Measurements from ENCODE around the gene POU4F2.

The POU4F2 gene

GRCh38 chr4:146638786-146639505, at the start of gene POU4F2:
TSS of gene POU4F2 (plus strand) at chr4:146638893. CDS start at chr4:146639141, 248 bp downstream.
- DNase-seq (ENCODE audit: low spot score) (no peak), FAIRE-seq (no peak)

- no peak for FAIRE-seq
- no peak for DNase-seq (ENCODE audit: low spot score)
Observed at GRCh38 chr4:146590801-146591200, 47.9 kb upstream of the POU4F2 start.

GRCh38 chr4:146592019-146592418, 46.7 kb upstream of the POU4F2 start:
- DNase-seq (ENCODE audit: low spot score) (no peak), FAIRE-seq (no peak)

- DNase-seq (ENCODE audit: low spot score) (no peak), FAIRE-seq (no peak)
Observed at GRCh38 chr4:146632770-146633470, 5.8 kb upstream of the POU4F2 start.

GRCh38 chr4:146633471-146633800, 5.3 kb upstream of the POU4F2 start:
- FAIRE-seq (no peak), DNase-seq (ENCODE audit: low spot score) (no peak)

- FAIRE-seq, result no peak
- no peak for DNase-seq (ENCODE audit: low spot score)
Observed at GRCh38 chr4:146634825-146635224, 3.9 kb upstream of the POU4F2 start.

GRCh38 chr4:146637621-146638332, 916 bp upstream of the POU4F2 start:
- no peak for FAIRE-seq
- DNase-seq (ENCODE audit: low spot score), result no peak

- no peak for FAIRE-seq
- no peak for DNase-seq (ENCODE audit: low spot score)
Observed at GRCh38 chr4:146638333-146638785, 334 bp upstream of the POU4F2 start.

GRCh38 chr4:146639506-146639932, 826 bp downstream of the POU4F2 start:
- FAIRE-seq, result no peak
- no peak for DNase-seq (ENCODE audit: low spot score)

- DNase-seq (ENCODE audit: low spot score), result no peak
- no peak for FAIRE-seq
Observed at GRCh38 chr4:146640021-146640464, 1.4 kb downstream of the POU4F2 start.

- FAIRE-seq (no peak), DNase-seq (ENCODE audit: low spot score) (no peak)
Observed at GRCh38 chr4:146640465-146641061, 1.9 kb downstream of the POU4F2 start.

GRCh38 chr4:146641762-146642161, 3.1 kb downstream of the POU4F2 start:
- FAIRE-seq (no peak), DNase-seq (ENCODE audit: low spot score) (no peak)

GRCh38 chr4:146643812-146644401, 5.2 kb downstream of the POU4F2 start:
- DNase-seq (ENCODE audit: low spot score) (no peak), FAIRE-seq (no peak)

GRCh38 chr4:146645921-146646320, 7.2 kb downstream of the POU4F2 start:
- DNase-seq (ENCODE audit: low spot score), result no peak
- FAIRE-seq, result no peak

GRCh38 chr4:146646593-146647325, 8.1 kb downstream of the POU4F2 start:
- DNase-seq (ENCODE audit: low spot score) (no peak), FAIRE-seq (no peak)

GRCh38 chr4:146647615-146648460, 9.1 kb downstream of the POU4F2 start:
- no peak for DNase-seq (ENCODE audit: low spot score)
- no peak for FAIRE-seq

- DNase-seq (ENCODE audit: low spot score) (no peak), FAIRE-seq (no peak)
Observed at GRCh38 chr4:146648461-146648783, 9.7 kb downstream of the POU4F2 start.

- FAIRE-seq (no peak), DNase-seq (ENCODE audit: low spot score) (no peak)
Observed at GRCh38 chr4:146649232-146649631, 10.5 kb downstream of the POU4F2 start.

GRCh38 chr4:146650034-146650433, 11.3 kb downstream of the POU4F2 start:
- FAIRE-seq (no peak), DNase-seq (ENCODE audit: low spot score) (no peak)
